Endothelial cell of umbilical vein (primary cell): ENCODE measurements around the gene STXBP2. TPM values are rescaled to one million over a fixed set of nuclear protein-coding genes. Genes with fewer than 3 reads are reported as not detected.

Experiments
- BruUV-seq: library from RNA; stranded (reverse); fragments of 400-500 nt; replicated peaks from 2 replicates; lab custom pipeline; 2021; lab: Mats Ljungman, UMichigan
- CTCF ChIA-PET: fragments of 300-600, 350-600 bp; sonication (Branson Sonifier 250); formaldehyde crosslinking; loops from one replicate; lab custom pipeline; 2021; ENCODE audit warnings: antibody characterized with exemption, inconsistent platforms; lab: Charles Lee
- POLR2A ChIA-PET: fragments of 300-600, 350-600 bp; sonication (Branson Sonifier 250); formaldehyde crosslinking; loops from one replicate; lab custom pipeline; 2021; ENCODE audit warnings: antibody characterized with exemption, inconsistent platforms; lab: Charles Lee
- DNase-seq: peaks from one replicate; pipeline ENCODE4 v3.0.0-alpha.2; 2011; ENCODE audit warnings: low read depth, low spot score
- FAIRE-seq: peaks from 2 replicates; lab custom pipeline; 2011; peaks lifted over from hg19 to GRCh38; lab: Jason Lieb, UNC
- H2AFZ ChIP-seq: 2 replicates; pipeline ENCODE4 v1.6.0; 2012; ENCODE audit warnings: low read depth, low read length, control low read depth, inconsistent platforms
- H3K27ac ChIP-seq: 2 replicates; pipeline ENCODE4 v1.5.1; 2011; ENCODE audit warnings: low read depth, mild to moderate bottlenecking, control low read depth, low read length, moderate library complexity; ENCODE audit not compliant: insufficient read depth
- H3K27me3 ChIP-seq, 2 experiments: 2 replicates each; pipeline versions ENCODE4 v1.6.0 to v1.6.1; 2011; ENCODE audit warnings: low read length in 2 of 2, mixed read lengths in 1 of 2; ENCODE audit not compliant: control insufficient read depth in 2 of 2, insufficient read depth in 2 of 2
- H3K36me3 ChIP-seq, 2 experiments: 2 replicates in 1 of 2; 3 replicates in 1 of 2; pipeline ENCODE4 v1.5.1; 2011; ENCODE audit warnings: low read length in 2 of 2, mild to moderate bottlenecking in 1 of 2, moderate library complexity in 1 of 2; ENCODE audit not compliant: control insufficient read depth in 2 of 2, insufficient read depth in 2 of 2; ENCODE audit errors: extremely low read depth in 1 of 2
- H3K4me1 ChIP-seq: 3 replicates; pipeline ENCODE4 v1.5.1; 2011; ENCODE audit warnings: mild to moderate bottlenecking, low read length; ENCODE audit not compliant: control insufficient read depth, insufficient read depth; ENCODE audit errors: extremely low read depth
- H3K4me2 ChIP-seq: 2 replicates; pipeline ENCODE4 v1.6.1; 2011; ENCODE audit warnings: low read length, control low read depth, mixed read lengths; ENCODE audit not compliant: insufficient read depth
- H3K4me3 ChIP-seq, 3 experiments: fragments of 200-600 bp in 1 of 3; sonication (generic), shearing (Covaris generic) in 1 of 3; replicated peaks in 1 of 3; 2 replicates each; pipeline ENCODE4 v1.5.1; 2011 to 2016; ENCODE audit warnings: control low read depth in 3 of 3, low read length in 3 of 3, mild to moderate bottlenecking in 2 of 3, inconsistent platforms in 1 of 3, low read depth in 1 of 3, moderate library complexity in 1 of 3; ENCODE audit not compliant: insufficient read depth in 1 of 3
- H3K79me2 ChIP-seq: 2 replicates; pipeline ENCODE4 v1.6.0; 2012; ENCODE audit warnings: low read length, inconsistent platforms; ENCODE audit not compliant: control insufficient read depth, insufficient read depth
- H3K9ac ChIP-seq: replicated peaks from 2 replicates; pipeline ENCODE3; 2011; ENCODE audit warnings: low read length, control low read depth; ENCODE audit not compliant: insufficient read depth; ENCODE audit errors: extremely low read depth
- H3K9me1 ChIP-seq: replicated peaks from 3 replicates; pipeline ENCODE4 v1.6.0; 2011; ENCODE audit warnings: mild to moderate bottlenecking, low read length; ENCODE audit not compliant: control insufficient read depth, insufficient read depth; ENCODE audit errors: extremely low read depth
- H3K9me3 ChIP-seq: replicated peaks from 2 replicates; pipeline ENCODE4 v1.5.1; 2012; ENCODE audit warnings: low read length, inconsistent platforms; ENCODE audit not compliant: control insufficient read depth, insufficient read depth
- H4K20me1 ChIP-seq: replicated peaks from 2 replicates; pipeline ENCODE3; 2011; ENCODE audit warnings: mild to moderate bottlenecking, low read length; ENCODE audit not compliant: control insufficient read depth, insufficient read depth; ENCODE audit errors: extremely low read depth
- CTCF ChIP-seq, 2 donors: IDR thresholded peaks; 1 replicate in 1 of 2; 2 replicates in 1 of 2; pipeline ENCODE4 v1.5.1; 2011; ENCODE audit warnings: low read length in 2 of 2, mild to moderate bottlenecking in 2 of 2, moderate library complexity in 2 of 2, control low read depth in 1 of 2, inconsistent platforms in 1 of 2, low read depth in 1 of 2; ENCODE audit not compliant: insufficient read depth in 1 of 2; ENCODE audit errors: extremely low read depth in 1 of 2
- EZH2 ChIP-seq: IDR thresholded peaks from 2 replicates; pipeline ENCODE4 v1.6.1; 2012; ENCODE audit warnings: borderline replicate concordance, low read depth, mild to moderate bottlenecking, moderate library complexity, low read length, inconsistent platforms; ENCODE audit not compliant: severe bottlenecking
- FOS ChIP-seq: IDR thresholded peaks from 2 replicates; pipeline ENCODE4 v1.6.1; 2011; ENCODE audit warnings: mild to moderate bottlenecking, low read length, moderate library complexity, borderline replicate concordance; ENCODE audit not compliant: insufficient read depth
- GATA2 ChIP-seq: IDR thresholded peaks from 2 replicates; pipeline ENCODE4 v1.7.0; 2011; ENCODE audit warnings: low read depth, mild to moderate bottlenecking, moderate library complexity, mixed read lengths, low read length; ENCODE audit not compliant: insufficient read length, insufficient read depth
- JUN ChIP-seq: IDR thresholded peaks from 2 replicates; pipeline ENCODE4 v1.6.1; 2011; ENCODE audit warnings: borderline replicate concordance, low read depth; ENCODE audit not compliant: insufficient read length, insufficient read depth
- MAX ChIP-seq: IDR thresholded peaks from 2 replicates; pipeline ENCODE4 v1.6.1; 2011; ENCODE audit not compliant: insufficient read depth, insufficient read length
- MYC ChIP-seq: IDR thresholded peaks from one replicate; pipeline ENCODE4 v1.6.1; 2011; ENCODE audit warnings: mild to moderate bottlenecking, low read depth, low read length
- POLR2A ChIP-seq: IDR thresholded peaks from 2 replicates; pipeline ENCODE4 v1.6.1; 2012; ENCODE audit warnings: low read depth, mild to moderate bottlenecking, control low read depth, low read length
- POLR2AphosphoS5 ChIP-seq: IDR thresholded peaks from 2 replicates; pipeline ENCODE4 v1.6.1; 2012; ENCODE audit warnings: low read depth, mild to moderate bottlenecking, control low read depth, low read length, moderate library complexity; ENCODE audit not compliant: insufficient read depth
- dilution Hi-C: fragments of 300-500 bp; cut with MboI; formaldehyde crosslinking; loops from one replicate; pipeline ENCODE4 v1.15.0; 2019; ENCODE audit warnings: low sequenced_read_pairs; ENCODE audit not compliant: extremely low pct_ligation_motif_present
- intact Hi-C: fragments of 100-400 bp; cut with micrococcal nuclease; formaldehyde crosslinking; loops from one replicate; pipeline ENCODE4 v1.10.0; 2022
- polyA plus RNA-seq, 4 experiments: library from polyadenylated mRNA; depleted of rRNA in 3 of 4; stranded (reverse) in 3 of 4; unstranded in 1 of 4; fragments of >200 nt; gene quantifications; 2 replicates each; pipeline versions ENCODE4 v1.2.1 to v1.2.3, GENCODE V29; 2011 to 2012; ENCODE audit warnings: missing spikeins in 1 of 4
- total RNA-seq: library from RNA; stranded (reverse); gene quantifications from 2 replicates; pipeline ENCODE4 v1.2.3, GENCODE V29; 2021

Gene STXBP2
- total and polyA plus RNA-seq, 2 donors (not counting 3 experiments of a cell fraction or from before 2014, with no cell fraction given) = 70.0 to 105 TPM

- CTCF ChIA-PET = interaction anchor here (0.6 to 3.3 kb wide), 3 partner anchors 12 to 36 kb away, joined by 3 to 24 read pairs (median 5); partner anchors contain the start of gene TRAPPC5
- no peaks in the 10 kb centered on the region for H3K4me1 ChIP-seq
- no peak overlapping the region for H3K9ac ChIP-seq
- peaks cover 0 to 2% of the 10 kb centered on the region in 2 experiments for H3K27me3 ChIP-seq
- H4K20me1 ChIP-seq = no peaks in the 10 kb centered on the region
- H3K4me3 ChIP-seq = no peak overlapping the region
- no peak for DNase-seq
- dilution Hi-C loops = no loop called here
- POLR2A ChIA-PET = no interaction called here
- intact Hi-C loops = no loop called here
- no peaks in the 10 kb centered on the region for H3K36me3 ChIP-seq
- H3K9me1 ChIP-seq = no peaks in the 10 kb centered on the region
- no peak overlapping the region for H3K27ac ChIP-seq
- no peak overlapping the region for H3K4me2 ChIP-seq
- FAIRE-seq = no peak
- no peaks in the 10 kb centered on the region for H3K79me2 ChIP-seq
- no peak for TF ChIP-seq MAX
- no peak for TF ChIP-seq EZH2
- no peak for TF ChIP-seq MYC
- TF ChIP-seq POLR2A = no peak
- TF ChIP-seq FOS = no peak
- no peak for TF ChIP-seq POLR2AphosphoS5
- no peak for TF ChIP-seq CTCF (IDR thresholded peaks at IDR 0.05; ENCODE audit: extremely low read depth in 1 of 2, insufficient read depth in 1 of 2, low read depth in 1 of 2, low read length in 2 of 2)
- no peak for TF ChIP-seq JUN
- no peak for TF ChIP-seq GATA2
- no TSS peak for BruUV-seq
- no peak overlapping the region for H2AFZ ChIP-seq
- no peaks in the 10 kb centered on the region for H3K9me3 ChIP-seq
Measured at GRCh38 chr19:7661744-7662538, 25.0 kb downstream of the STXBP2 start.
